ENCODE measurements around the gene SEPTIN8. TPM values are rescaled to one million over a fixed set of nuclear protein-coding genes. Genes with fewer than 3 reads are reported as not detected.

SEPTIN8 gene
- polyA plus RNA-seq, 1 donor (not counting 4 experiments of a cell fraction or from before 2014, with no cell fraction given), result 46.4 TPM

DNA sequence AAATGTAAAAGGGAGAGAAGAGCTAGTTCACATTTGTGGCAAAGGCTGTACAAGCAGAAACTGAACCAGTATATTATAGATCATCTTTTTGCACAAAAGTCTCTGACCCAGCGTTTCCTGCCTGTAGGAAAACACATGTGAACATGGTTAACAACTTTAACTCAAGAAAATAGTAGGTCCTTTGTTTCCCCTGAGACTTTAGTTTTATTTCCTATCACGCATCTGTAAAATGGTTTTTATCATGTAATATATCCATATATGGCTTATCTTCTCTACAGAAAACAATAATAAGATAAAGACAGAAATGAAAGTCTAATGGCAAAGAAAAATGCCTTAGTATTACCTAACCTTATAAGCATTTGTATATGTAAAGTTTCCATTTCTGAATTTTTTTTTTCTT lies 42.4 kb downstream of the SEPTIN8 start:
- DNase-seq (ENCODE audit: low read depth, low spot score), result no peak
- Histone ChIP-seq H3K79me2 (ENCODE audit: control insufficient read depth, insufficient read depth, low read length) (peaks cover 14% of the 10 kb centered on the region), H4K20me1 (ENCODE audit: control insufficient read depth, extremely low read depth, insufficient read depth, low read length) (no peaks in the 10 kb centered on the region), H3K4me1 (ENCODE audit: control insufficient read depth, extremely low read depth, insufficient read depth, low read length) (peaks cover 13% of the 10 kb centered on the region), H3K27me3 (ENCODE audit: control insufficient read depth, extremely low read depth, insufficient read depth, low read length) (no peaks in the 10 kb centered on the region), H3K9ac (ENCODE audit: control insufficient read depth, extremely low read depth, insufficient read depth, low read length) (no peak overlapping the region), H3K4me2 (ENCODE audit: control insufficient read depth, extremely low read depth, insufficient read depth, low read depth, low read length) (no peak overlapping the region), H3K36me3 (ENCODE audit: control insufficient read depth in 2 of 2, extremely low read depth in 1 of 2, insufficient read depth in 2 of 2, low read length in 2 of 2) (peaks cover 0 to 5% of the 10 kb centered on the region in 2 experiments), H3K9me1 (ENCODE audit: control insufficient read depth, extremely low read depth, insufficient read depth, low read length) (no peaks in the 10 kb centered on the region), H3K27ac (ENCODE audit: control insufficient read depth, insufficient read depth, low read length) (no peak overlapping the region), H3K4me3 (ENCODE audit: control insufficient read depth in 2 of 3, extremely low read depth in 1 of 3, insufficient read depth in 2 of 3, low read depth in 1 of 3, low read length in 3 of 3) (no peak overlapping the region), H2AFZ (ENCODE audit: control insufficient read depth, low read length) (no peak overlapping the region), H3K9me3 (ENCODE audit: control insufficient read depth, low read depth, low read length) (no peaks in the 10 kb centered on the region)
- dilution Hi-C loops (cut with MboI; ENCODE audit: extremely low pct_ligation_motif_present, low sequenced_read_pairs), result no loop called here
- FAIRE-seq, result no peak
- TF ChIP-seq CTCF (optimal IDR thresholded peaks at IDR 0.05 in 1 of 3, IDR thresholded peaks at IDR 0.05 in 1 of 3, conservative IDR thresholded peaks at IDR 0.05 in 1 of 3; ENCODE audit: extremely low read depth in 1 of 3, insufficient read depth in 2 of 3, low read length in 3 of 3), result no peak

DNA sequence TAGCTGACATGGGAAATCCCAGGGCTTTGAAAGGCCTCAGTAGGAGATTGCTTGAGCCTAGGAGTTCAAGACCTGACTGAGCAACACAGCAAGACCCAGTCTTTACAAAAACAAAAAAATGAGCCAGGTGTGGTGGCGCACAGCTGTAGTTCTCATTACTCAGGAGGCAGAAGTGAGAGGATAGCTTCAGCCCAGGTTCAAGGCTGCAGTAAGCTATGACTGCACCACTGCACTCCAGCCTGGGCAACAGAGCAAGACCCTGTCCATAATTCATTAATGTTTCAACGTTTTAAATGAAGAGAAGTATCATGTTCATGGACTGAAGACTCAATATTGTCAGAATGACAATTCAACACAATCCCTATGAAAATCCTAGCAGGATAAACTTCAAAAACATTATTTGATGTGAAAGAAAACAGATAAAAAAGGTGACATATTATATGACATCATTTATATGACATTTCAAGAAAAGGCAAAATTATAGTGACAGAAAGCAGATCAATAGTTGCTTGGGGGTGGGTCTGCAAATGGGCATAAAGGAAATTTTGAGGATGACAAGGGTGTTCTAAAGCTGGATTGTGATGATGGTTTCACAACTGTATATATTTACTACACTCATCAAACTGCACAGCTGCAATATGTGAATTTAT lies 43.4 kb downstream of the SEPTIN8 start:
- no peaks in the 10 kb centered on the region for H3K9me1 ChIP-seq (ENCODE audit: control insufficient read depth, extremely low read depth, insufficient read depth, low read length)
- peaks cover 16% of the 10 kb centered on the region for H3K79me2 ChIP-seq (ENCODE audit: control insufficient read depth, insufficient read depth, low read length)
- H3K36me3 ChIP-seq (ENCODE audit: control insufficient read depth in 2 of 2, extremely low read depth in 1 of 2, insufficient read depth in 2 of 2, low read length in 2 of 2), result peaks cover 0 to 5% of the 10 kb centered on the region in 2 experiments
- TF ChIP-seq CTCF (optimal IDR thresholded peaks at IDR 0.05 in 1 of 3, IDR thresholded peaks at IDR 0.05 in 1 of 3, conservative IDR thresholded peaks at IDR 0.05 in 1 of 3; ENCODE audit: extremely low read depth in 1 of 3, insufficient read depth in 2 of 3, low read length in 3 of 3), result no peak
- no peak for TF ChIP-seq EZH2 (IDR thresholded peaks at IDR 0.05; ENCODE audit: low read length)
- dilution Hi-C loops (cut with MboI; ENCODE audit: extremely low pct_ligation_motif_present, low sequenced_read_pairs), result no loop called here
- H2AFZ ChIP-seq (ENCODE audit: control insufficient read depth, low read length), result no peak overlapping the region
- H3K27me3 ChIP-seq (ENCODE audit: control insufficient read depth, extremely low read depth, insufficient read depth, low read length), result no peaks in the 10 kb centered on the region
- DNase-seq (ENCODE audit: low read depth, low spot score) (no peak), FAIRE-seq (no peak)
- no peak overlapping the region for H3K27ac ChIP-seq (ENCODE audit: control insufficient read depth, insufficient read depth, low read length)
- no peak overlapping the region for H3K4me2 ChIP-seq (ENCODE audit: control insufficient read depth, extremely low read depth, insufficient read depth, low read depth, low read length)
- H3K4me1 ChIP-seq (ENCODE audit: control insufficient read depth, extremely low read depth, insufficient read depth, low read length), result peaks cover 13% of the 10 kb centered on the region
- no peaks in the 10 kb centered on the region for H4K20me1 ChIP-seq (ENCODE audit: control insufficient read depth, extremely low read depth, insufficient read depth, low read length)
- no peak overlapping the region for H3K4me3 ChIP-seq (ENCODE audit: control insufficient read depth in 2 of 3, extremely low read depth in 1 of 3, insufficient read depth in 2 of 3, low read depth in 1 of 3, low read length in 3 of 3)
- H3K9me3 ChIP-seq (ENCODE audit: control insufficient read depth, low read depth, low read length), result no peaks in the 10 kb centered on the region
- no peak overlapping the region for H3K9ac ChIP-seq (ENCODE audit: control insufficient read depth, extremely low read depth, insufficient read depth, low read length)
